Measurements from ENCODE around the gene OR11H7.

DNA sequence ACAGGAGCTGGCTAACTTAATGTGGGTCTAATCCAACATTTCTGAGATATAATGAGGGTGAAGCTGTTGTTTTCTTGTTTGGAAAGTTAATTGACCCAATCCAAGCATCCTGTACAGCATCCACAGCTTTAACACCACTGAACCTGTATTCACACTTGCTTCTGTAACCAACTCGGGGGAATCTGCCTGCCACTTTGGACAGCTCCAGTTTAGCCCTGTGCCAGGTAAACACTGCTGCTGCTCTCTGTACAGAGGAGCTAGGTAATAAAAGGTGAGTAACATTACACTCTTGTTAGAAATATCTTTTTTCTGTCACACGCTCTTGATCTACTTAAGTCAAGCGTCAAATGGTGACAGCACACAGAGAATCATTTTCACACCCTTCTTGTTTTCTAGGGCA, 37.4 kb upstream of the OR11H7 start:
- TF ChIP-seq CTCF (IDR thresholded peaks at IDR 0.05) (no peak), POLR2A (IDR thresholded peaks at IDR 0.05) (no peak)
